GM19328 (cell line): ENCODE results near the gene ADCY5.
"Not testable (repeated sequence)": the region's sequence is repeated elsewhere in the genome, so short reads cannot be mapped to it uniquely, and the experiment has no call there.

ENCODE experiments used
- ATAC-seq: cut with Tn5 transposase; IDR thresholded peaks from one replicate; pipeline ENCODE4 v1.9.1; 2021; ENCODE audit warnings: mild to moderate bottlenecking, moderate library complexity; ENCODE audit not compliant: unreplicated experiment

The ADCY5 gene

GRCh38 chr3:123448536-123449101 lies at the start of gene ADCY5:
ADCY5 (minus strand) TSS chr3:123449090; CDS start chr3:123448545, 545 bp downstream.
- no peak for ATAC-seq

- ATAC-seq, result no peak
Observed at GRCh38 chr3:123493912-123494311, 45.0 kb upstream of the ADCY5 start.

GRCh38 chr3:123491966-123492587 lies 43.2 kb upstream of the ADCY5 start:
- ATAC-seq, result no peak

DNA sequence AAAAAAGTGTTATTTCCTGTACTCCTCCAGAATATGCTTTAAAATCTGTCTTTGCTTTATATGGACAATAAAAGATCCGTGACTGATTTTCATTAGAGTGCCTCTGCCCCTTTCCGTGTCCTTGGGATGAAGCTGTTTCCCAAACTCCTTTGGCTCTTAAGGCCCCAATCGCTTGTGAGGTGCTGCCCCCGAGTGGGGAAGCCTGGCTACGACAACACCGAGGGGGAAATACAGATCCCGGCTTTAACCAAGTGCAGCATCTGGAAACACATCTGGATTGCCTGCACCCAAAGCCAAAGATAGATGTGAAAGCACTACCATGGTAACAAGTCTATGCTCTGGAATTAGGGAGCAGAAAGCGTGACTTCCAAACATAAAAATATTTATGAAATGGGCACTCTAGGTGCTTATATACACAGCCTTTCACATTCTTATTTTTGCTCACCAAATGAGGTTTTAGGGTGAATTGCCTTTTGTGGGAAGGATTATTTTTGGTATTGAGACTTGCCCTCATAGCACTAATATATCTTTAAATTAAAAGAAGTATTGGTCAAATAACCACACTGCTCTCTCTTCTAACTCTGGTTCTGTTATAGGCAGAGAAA lies 40.6 kb upstream of the ADCY5 start:
- no peak for ATAC-seq

- no peak for ATAC-seq
Observed at GRCh38 chr3:123488645-123489347, 39.9 kb upstream of the ADCY5 start.

GRCh38 chr3:123487063-123487462 lies 38.2 kb upstream of the ADCY5 start:
- ATAC-seq, result not testable (repeated sequence)

- no peak for ATAC-seq
Observed at GRCh38 chr3:123486460-123486859, 37.6 kb upstream of the ADCY5 start.

DNA sequence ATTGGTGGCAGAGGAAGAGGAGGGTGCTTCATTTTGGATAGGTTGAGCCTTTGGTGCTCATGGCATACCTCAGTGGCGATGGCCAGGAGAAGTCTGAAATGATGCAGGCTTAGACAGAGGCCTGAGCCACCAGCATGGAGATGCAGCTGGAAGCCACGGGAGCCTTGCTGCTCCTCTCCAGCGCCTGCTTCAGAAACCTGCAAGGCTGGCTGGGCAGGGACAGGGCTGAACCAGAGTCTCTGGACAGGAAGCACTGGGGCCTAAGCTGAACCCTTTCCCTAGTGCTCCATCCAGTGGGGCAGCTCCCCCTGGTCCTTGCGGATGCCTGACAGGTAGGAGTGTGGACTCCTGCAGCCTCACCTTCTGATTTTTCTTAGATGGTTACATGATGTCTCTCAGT lies 36.7 kb upstream of the ADCY5 start:
- no peak for ATAC-seq

DNA sequence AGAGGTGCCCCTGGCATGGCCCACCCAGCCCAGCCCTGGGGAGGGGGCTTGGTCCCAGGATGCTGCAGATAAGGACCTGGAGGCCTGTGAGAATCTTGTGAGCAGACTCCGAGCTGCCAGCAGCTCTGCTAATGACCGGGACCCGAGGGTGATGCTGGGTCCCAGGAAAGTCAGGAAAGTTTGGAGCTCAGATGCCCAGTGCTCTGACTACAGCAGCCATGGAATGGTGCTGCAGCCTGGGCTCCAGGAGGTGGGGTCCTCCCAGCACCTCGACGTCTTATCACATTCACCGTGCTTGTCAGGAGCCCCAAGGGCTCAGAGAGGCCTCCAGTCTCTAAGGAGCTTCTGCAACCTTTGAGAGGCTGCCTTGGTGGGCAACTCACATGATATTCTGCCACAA lies 34.3 kb upstream of the ADCY5 start:
- no peak for ATAC-seq

- no peak for ATAC-seq
Observed at GRCh38 chr3:123481722-123482457, 33.0 kb upstream of the ADCY5 start.

- ATAC-seq, result no peak
Observed at GRCh38 chr3:123481071-123481470, 32.2 kb upstream of the ADCY5 start.

DNA sequence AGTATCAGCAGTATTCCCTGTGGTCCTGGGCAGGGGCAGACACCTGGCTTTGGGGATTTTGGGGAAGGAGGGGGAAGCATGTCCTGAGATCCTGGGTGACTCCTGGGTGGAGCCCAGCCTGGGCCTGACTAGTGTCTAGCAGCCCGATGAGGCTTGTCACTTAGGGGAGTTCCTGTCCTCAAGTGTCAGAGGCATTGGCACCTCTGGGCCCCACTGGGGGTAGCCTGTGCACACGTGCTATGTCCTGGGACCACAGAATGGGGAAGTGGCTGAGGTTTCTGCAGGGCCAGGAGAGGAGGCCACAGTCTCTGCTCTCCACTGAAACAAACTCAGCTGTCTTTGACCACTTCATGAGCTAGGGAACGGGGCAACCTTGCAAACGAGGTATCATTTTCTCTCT lies 31.5 kb upstream of the ADCY5 start:
- ATAC-seq, result no peak

- no peak for ATAC-seq
Observed at GRCh38 chr3:123479891-123480290, 31.0 kb upstream of the ADCY5 start.

GRCh38 chr3:123478314-123478713 lies 29.4 kb upstream of the ADCY5 start:
- no peak for ATAC-seq

- ATAC-seq, result no peak
Observed at GRCh38 chr3:123476967-123477750, 28.3 kb upstream of the ADCY5 start.

DNA sequence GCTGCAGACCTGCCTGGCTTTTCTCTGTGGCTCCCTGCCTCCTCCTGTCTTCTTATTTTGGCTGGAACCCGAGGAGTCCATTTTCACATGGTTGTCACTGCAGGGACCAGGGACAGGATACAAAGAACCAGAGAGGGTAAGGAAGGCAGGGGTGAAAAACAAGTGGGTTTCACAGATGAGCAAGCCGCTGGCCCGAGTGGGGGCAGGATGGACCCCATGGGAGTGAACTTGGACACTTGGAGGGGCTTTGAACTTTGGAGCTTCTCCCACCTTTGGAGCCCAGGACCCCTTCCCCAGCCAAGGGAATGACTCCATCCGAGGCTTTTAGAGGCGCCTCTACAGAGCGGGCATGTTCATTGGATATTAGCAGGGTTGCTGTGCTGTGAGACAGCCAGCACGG lies 26.9 kb upstream of the ADCY5 start:
- ATAC-seq, result no peak

DNA sequence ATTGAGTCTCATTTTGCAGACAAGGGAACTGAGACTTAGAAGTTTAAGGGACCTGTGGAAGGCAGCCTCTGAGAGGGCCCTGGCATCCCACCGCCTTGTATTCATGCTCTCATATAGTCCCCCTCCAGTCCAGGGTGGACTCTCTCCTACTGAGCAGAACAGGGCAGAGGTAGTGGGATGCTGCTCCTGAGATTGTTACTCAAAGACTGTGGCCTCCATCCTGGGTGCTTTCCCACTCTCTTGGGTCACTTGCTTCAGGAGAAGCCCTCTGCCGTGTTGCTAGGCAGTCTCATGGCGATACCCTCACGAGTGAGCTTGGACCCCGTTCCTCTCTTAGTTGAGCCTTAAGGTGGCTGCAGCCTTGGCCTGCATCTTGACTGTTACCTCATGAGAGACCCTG lies 22.2 kb upstream of the ADCY5 start:
- no peak for ATAC-seq

DNA sequence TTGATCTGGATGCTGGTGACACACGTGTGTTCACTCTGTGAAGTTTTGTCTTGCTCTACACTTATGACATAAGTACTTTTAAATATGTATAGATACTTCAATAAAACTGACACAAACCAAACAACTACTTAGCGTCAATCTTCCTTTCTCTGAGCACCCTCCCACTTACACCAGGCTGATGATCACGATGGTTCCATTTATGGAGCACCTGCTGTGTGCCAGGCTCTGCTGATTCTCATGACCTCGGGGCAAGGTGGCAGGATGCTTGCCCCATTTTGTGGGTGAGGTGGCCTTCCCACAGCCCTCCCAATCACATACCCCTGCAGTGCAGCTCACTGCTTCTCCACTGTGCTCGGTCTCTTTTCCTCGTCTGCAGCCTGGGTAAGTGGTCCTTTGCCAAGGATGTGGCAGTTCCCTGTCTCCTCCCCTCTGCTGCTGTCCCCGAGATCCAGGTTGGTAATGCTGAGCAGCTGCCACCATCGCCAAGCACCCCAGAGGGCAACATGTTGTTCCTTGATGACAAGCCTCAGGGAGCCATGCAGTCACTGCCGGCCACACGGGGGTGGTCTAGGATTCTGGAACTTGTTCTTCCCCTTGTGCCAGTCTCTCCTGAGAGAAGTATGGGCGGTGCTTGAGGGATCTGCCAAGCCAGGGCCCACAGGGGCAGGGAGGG lies 20.6 kb upstream of the ADCY5 start:
- ATAC-seq, result no peak

GRCh38 chr3:123467046-123467445 lies 18.2 kb upstream of the ADCY5 start:
- ATAC-seq, result no peak

GRCh38 chr3:123464211-123464610 lies 15.3 kb upstream of the ADCY5 start:
- ATAC-seq, result no peak
